ENCODE data around the gene ASF1B.

Gene ASF1B

GRCh38 chr19:14112051-14112808 lies 24.2 kb downstream of the ASF1B start:
- peak in 1 of 51 donors; percentile 9 for DNase-seq

- DNase-seq: no peak
Measured at GRCh38 chr19:14111486-14111885, 24.9 kb downstream of the ASF1B start.

DNA sequence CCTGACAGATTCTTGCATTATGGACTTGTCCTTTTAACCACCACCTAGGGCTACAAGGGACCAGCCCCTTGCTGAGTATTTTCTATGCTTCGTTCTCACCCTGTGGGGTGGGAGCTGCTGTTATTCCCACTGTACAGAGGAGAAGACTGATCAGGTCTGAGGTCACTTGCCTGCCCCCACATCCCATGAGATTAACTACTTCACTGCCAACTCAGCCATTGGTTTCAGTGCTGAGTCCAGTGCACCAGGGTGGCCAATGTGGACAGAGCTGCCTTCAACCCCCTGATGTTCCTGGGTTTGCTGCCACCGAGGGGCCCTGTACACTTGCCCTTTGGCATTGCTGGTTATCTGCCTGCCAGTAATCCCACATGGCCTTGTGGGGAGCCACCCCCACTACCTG lies 25.7 kb downstream of the ASF1B start:
- DNase-seq: no peak

GRCh38 chr19:14107581-14108461 lies 28.6 kb downstream of the ASF1B start:
- peak in 6 of 51 donors; percentile 13 to 48 (median 26) for DNase-seq

GRCh38 chr19:14106840-14107239 lies 29.5 kb downstream of the ASF1B start:
- DNase-seq: no peak

GRCh38 chr19:14105680-14106079 lies 30.7 kb downstream of the ASF1B start:
- DNase-seq: no peak

DNA sequence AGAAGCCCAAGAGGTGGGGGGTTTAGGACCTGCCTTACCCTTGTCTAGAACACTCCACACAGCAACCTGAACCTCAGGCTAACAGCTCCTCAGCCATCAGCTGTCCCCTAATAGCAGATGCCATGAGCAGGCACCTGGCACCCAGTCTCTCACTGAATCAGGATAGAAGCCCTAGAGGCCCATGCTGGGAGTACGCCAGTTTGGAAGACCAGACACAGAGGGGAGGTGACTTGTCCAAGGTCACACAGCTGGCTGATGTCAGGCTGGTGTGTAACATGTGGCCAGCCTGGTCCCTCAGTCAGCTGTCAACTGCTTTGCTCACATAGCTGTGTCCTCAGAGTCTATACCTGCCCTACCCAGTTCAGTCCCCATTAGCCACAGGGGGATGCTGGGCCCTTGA lies 33.1 kb downstream of the ASF1B start:
- no peak for DNase-seq

DNA sequence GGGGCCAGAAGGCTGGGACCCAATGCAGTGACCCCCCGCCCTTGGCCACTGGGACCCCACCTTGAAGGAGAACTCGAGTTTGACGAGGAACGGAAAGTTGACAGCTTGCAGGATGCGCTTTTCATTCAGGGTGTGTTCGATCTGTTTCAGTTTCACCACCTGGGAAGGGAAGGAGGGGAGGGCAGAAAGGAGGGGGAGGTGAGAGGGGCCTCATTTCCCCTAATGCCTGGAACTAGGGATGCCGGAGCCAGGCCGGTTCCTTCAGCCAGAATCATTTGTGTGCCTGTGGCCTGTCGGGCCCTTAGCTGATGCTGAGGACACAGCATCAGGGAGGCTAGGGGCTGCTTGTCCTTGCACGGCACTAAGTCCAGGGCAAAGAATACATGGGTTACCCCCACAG lies 33.6 kb downstream of the ASF1B start:
- DNase-seq: no peak

DNA sequence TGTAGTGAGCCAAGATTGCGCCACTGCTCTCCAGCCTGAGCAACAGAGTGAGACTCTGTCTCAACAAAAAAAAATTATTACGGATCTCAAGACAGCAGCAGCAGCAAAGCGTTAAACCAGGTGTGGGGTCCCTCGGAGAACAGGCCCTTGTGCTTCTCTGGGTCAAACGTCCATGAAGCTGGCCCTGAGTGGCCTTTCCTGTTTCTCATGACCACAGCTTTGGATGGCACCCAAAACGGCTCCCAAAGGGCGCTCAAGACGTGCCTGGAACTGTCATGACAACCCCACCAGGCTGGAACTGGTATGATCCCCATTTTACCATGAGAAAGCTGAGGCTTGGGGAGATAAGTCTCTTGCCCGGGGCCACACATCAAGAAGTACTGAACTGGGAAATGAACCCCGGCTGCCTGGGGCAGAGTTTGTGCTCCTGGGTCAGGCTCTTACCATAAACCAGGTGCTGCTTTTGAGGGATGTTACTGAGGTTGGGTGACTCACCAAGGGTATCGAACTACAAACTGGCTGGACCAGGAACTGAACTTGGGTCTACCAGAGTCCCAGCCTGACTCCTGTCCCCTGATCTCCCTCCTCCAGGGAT lies 34.2 kb downstream of the ASF1B start:
- DNase-seq: no peak

DNA sequence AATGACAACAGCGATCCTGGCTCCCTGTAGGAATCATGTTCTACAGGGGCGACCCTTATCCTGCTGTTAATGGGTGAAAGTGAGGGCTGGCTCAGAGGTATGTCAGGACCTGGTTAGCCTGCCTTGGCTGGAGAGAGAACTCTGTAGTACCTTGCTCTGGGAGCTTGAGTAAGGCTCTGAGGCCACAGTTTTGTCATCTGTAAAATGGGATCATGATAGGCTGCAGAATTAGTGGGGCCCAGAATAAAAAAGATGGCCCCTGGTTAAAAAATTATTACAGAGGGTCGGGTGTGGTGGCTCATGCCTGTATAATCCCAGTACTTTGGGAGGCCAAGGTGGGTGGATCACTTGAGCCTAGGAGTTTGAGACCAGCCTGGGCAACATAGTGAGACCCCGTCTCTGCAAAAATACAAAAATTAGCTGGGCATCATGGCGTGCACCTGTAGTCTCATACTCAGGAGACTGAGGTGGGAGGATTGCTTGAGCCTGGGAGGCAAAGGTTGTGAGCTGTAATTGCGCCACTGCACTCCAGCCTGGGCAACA lies 35.3 kb downstream of the ASF1B start:
- no peak for DNase-seq

GRCh38 chr19:14097532-14098151 lies 38.7 kb downstream of the ASF1B start:
- no peak for DNase-seq

- no peak for DNase-seq
Measured at GRCh38 chr19:14096272-14096992, 40.0 kb downstream of the ASF1B start.

- no peak for DNase-seq
Measured at GRCh38 chr19:14094854-14095253, 41.5 kb downstream of the ASF1B start.

DNA sequence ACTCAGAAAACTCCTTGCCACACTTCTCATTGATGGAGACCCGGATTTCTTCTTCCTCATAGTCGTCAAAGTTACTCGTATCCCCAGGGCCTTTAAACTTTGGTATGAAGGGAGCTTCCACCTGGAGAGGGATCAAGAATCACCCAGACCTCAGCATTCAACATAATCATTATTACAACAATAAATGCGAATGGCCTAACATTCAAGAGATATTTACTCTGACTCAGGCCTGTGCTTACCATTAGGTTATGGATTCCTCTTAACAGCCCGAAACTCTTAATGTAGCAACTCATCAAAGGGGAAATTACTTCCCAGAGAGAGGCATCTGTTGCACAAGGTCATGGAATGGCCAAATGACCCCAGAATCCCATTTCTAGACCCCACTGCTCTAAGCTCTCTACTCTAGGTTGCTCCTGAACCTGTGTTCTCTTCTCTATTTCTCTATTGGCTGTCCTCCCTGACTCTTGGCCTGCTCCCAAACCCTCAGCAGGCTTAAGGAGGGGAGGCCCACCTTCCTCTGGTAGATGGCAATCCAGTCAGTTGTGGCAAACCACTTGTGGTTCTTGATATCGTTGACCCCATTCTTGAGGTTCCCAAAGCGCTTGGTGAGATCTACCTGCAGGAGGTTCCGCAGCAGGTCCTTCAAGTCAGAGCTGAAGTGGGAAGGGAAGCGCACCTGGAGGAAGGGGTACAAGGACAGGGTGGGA lies 43.1 kb downstream of the ASF1B start:
- no peak for DNase-seq

DNA sequence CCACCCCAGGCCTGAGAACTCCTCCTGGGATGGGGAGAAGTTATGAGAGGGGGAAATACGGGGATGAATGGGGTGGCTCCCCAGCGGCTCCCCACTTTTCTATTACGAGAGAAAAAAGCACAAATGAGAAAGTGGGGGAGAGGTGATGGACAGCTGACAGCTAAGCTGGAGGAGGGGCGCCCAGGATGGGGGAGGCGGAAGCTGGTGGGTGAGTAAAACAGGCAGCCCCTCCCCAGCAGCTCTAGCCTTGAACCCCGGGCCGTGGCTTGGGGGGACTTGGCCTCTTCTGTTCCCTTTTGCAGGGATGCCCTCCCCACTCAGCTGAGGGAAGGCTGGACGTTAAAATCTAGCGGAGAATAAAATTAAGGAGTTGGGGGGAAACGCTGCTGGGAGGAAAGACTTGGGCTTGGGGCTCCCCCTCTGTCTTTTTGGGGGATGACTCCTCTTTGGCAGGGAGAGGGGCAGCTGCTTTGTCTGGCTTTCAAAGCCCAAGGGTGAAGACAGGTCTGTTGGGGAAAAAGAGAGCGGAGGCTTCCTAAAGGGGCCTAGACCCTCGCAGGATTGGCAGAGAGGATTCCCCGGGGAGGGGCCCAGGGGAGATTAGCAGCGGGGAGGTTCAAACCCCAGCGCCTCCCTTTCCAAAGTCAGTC lies 44.5 kb downstream of the ASF1B start:
- peak in 4 of 51 donors; percentile 18 to 53 (median 38) for DNase-seq

GRCh38 chr19:14091081-14091812 lies 45.1 kb downstream of the ASF1B start:
- peak in 42 of 51 donors; percentile 43 to 92 (median 80) for DNase-seq

DNA sequence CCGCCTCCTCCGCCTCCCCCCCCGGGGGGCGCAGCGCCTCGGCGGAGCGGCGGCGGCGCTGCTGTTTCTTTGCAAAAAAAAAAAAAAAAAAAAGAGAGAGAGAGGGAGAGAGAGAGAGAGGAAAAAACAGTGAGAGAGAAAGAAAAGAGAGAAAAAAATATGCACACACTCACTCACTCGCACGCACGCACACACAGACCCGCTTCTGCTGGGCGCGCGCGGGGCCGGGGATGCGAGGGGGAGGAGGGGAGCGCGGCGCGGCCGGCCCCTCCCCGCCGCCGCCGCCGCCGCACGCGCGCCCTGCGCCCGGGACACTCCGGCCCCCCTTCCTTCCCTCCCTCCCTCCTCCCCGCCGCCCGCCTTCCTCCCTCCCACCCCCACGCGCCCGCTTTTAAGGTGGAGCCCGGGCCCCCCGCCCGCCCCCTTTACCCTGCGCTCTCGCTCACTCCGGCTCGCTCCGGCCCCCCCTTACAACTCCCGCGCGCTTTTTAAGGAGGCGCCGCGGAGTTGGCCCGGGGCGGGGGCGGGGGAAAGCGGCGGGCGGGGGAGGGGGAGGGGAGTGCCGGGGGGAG lies 45.8 kb downstream of the ASF1B start, which contains the start of gene SAMD1:
Gene SAMD1 (minus strand): TSS at position 243 of the 572 bp plus-strand sequence.
- peak in 48 of 51 donors; percentile 29 to 92 (median 81) for DNase-seq
